CD4-positive, alpha-beta T cell treated with Interleukin-2 at 100 ng/mL for 4 hours (primary cell): ENCODE data around the gene MYO3B.

Source experiments
- DNase-seq: peaks from one replicate; pipeline ENCODE4 v3.0.0-alpha.2; 2020; ENCODE audit warnings: low spot score

MYO3B gene, protein sequence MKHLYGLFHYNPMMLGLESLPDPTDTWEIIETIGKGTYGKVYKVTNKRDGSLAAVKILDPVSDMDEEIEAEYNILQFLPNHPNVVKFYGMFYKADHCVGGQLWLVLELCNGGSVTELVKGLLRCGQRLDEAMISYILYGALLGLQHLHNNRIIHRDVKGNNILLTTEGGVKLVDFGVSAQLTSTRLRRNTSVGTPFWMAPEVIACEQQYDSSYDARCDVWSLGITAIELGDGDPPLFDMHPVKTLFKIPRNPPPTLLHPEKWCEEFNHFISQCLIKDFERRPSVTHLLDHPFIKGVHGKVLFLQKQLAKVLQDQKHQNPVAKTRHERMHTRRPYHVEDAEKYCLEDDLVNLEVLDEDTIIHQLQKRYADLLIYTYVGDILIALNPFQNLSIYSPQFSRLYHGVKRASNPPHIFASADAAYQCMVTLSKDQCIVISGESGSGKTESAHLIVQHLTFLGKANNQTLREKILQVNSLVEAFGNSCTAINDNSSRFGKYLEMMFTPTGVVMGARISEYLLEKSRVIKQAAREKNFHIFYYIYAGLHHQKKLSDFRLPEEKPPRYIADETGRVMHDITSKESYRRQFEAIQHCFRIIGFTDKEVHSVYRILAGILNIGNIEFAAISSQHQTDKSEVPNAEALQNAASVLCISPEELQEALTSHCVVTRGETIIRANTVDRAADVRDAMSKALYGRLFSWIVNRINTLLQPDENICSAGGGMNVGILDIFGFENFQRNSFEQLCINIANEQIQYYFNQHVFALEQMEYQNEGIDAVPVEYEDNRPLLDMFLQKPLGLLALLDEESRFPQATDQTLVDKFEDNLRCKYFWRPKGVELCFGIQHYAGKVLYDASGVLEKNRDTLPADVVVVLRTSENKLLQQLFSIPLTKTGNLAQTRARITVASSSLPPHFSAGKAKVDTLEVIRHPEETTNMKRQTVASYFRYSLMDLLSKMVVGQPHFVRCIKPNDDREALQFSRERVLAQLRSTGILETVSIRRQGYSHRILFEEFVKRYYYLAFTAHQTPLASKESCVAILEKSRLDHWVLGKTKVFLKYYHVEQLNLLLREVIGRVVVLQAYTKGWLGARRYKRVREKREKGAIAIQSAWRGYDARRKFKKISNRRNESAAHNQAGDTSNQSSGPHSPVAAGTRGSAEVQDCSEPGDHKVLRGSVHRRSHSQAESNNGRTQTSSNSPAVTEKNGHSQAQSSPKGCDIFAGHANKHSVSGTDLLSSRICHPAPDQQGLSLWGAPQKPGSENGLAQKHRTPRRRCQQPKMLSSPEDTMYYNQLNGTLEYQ (N-terminal part only)

DNA sequence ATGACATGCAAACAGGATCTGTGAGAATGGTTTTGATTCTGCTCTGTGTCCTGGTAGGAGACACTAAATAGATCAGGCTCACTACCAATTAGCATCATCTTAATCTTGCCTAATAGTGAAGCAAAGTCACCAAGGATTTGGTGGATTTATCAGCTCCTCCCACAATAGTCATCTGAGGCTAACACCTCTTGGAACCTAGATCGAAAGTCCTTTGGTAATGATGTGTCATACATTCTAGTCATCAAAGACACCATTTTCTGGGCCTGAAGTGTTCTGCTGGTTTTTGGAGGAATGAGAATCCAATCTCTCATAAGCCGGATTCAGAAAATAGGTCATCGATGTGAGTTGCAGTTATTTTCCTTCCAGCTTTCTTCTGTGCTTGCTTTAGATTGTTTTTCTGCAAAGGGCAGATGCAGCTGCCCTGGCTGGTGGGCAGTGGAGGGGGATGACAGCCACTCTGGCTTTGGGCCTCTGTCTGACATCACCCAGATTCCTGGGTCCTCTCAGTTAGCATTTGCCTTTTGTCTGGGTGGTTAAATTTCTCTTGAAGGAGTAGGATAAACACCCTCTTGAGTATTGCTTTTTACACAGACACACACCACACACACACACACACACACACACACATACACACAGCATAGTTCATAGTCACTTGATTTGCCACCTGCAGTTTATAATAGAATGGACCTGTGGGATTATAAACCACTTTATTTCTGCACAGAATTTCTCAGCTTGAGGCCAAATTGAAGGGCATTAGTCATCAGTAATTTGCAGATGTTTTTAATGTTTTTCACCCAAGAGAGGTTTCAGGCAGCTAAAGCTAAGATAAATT is at the start of gene MYO3B:
Gene MYO3B, plus strand, starts transcription at position 198 of the 832 bp plus-strand sequence. Its CDS starts 141 bp downstream, at position 339.
- no peak for DNase-seq

DNA sequence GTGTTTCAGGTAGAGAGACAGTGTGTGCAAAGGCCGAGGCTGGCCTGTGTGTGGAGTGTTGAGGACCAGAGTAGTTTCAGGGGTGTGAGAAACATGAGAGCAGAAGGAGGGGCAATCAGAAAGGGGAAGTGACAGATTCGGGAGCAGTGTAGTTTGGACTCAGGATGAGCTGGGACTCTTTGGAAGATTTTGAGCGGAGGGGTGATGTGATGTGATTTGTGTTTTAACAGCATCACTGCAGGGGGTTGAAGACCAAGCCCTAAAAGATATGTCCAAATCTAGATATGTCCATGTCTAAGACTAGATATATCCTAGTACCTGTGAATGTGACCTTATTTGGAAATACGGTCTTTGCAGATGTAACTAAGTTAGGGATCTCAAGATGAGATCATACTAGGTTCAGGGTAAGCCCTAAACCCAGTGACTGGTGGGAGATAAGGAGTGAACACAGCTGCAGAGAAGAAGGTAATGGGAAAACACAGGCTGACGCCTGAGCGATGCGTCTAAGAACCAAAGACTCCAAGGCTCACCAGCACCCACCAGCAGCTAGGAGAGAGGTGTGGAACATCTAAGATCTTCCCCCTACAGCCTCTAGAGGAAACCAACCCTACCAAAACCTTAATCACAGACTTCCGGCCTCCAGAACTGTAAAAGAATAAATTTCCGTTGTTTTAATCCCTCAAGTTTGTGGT is 38.5 kb upstream of the MYO3B start:
- DNase-seq, result no peak

DNA sequence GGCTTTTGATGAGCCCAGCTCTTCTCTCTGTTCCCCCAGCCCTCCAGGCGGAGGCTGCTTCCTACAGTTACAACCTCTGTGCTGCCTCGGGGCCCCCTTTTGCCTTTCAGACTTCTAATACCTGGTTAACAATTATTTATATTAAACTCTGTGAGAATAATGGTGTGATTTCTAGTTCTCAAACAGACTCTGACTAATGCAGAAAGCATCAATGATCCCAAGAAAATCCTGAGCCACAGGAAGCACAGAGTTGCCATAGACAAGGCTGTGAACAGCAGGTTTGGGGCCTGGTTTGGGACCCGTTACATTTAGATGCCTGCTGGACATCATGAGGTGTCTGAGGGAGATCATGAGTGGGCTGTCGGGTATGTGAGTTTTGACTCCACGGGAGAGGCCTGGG is 37.4 kb upstream of the MYO3B start:
- DNase-seq, result no peak

DNA sequence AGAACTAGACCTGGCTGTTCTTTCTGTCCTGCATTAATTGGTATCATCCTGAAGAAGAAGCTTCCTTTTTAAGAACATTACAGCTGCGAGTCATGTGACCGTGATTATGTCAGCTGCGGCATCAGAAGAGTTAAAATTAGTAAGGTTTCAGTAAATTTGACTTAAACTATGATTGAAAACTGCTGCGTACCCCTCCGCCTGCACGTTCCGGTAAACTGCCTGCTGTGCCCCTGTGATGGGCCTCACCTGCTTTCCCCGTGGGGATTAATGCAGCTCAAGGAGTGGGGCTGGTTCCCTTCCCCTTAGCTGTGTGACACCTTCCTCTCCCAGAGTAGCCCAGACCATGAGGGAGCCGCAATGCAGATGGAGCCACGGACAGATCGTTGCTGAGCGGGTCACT is 36.1 kb upstream of the MYO3B start:
- no peak for DNase-seq

DNA sequence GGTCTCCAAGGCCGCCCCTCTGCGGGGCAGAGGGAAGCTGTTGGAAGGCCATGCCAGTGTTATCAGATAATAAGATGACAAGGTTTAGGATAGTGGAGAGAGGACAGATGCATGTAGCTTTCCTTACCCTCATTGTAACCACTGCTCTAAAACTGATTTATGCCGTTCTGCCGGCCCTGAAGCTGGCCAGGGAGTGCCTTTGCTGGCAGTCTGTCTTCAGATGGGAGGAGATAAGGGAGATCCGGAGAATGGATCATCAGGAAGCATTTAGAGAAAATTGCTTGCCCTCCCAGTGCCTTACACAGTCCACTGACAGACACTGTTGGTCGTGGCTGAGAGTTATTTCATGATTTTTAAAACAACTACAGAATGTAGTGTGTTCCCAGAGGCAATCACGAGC is 35.4 kb upstream of the MYO3B start:
- no peak for DNase-seq

DNA sequence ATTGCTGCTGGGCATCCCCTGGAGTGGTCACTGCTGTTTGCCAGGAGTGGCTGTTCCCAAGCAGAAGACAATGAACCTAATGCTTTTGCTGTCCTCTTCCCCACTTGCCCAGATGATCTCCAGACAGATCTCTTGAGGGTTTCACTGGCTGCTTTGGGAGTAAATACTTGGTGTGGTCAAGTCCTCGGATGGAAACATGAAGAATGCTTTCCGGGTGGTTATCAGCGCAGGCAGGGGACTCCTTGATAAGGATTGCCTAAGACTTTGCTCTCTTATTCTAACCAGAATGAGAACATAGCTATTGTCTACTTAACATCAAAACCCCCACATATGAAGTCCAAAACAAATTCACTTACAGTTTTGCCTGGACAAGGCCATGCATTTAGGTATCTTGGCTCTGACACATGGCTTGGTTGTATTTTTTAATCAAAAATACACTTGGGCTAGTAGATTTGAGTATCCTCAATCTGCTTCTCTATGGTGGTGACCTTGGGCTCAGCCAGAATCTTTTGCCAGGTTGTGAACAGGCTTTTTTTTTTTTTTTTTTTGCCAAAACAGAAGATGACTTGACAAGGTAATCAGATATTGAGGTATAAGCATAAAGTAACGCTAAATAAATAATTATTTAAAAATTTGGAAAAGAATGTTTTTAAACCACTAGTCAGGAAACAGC is 34.8 kb upstream of the MYO3B start:
- DNase-seq, result no peak

DNA sequence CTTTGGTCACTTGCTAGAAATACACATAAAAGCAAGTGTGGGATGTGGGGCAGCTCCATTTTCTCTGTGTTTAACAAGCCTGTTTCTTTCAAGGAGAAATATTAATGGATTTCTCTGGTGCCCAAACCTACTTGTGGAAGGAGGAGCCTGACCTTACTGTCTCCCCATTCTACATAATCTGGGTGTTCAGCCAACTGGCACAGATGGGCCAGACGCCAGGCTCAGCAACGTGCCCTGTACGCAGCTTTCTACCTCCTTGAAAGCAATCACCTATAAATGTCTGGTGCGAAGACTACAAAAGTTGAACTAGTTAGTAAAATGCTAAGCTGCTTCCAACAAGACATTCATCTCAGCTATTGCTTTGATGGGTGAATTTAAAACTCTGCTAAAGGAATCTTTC is 33.2 kb upstream of the MYO3B start:
- DNase-seq, result no peak

DNA sequence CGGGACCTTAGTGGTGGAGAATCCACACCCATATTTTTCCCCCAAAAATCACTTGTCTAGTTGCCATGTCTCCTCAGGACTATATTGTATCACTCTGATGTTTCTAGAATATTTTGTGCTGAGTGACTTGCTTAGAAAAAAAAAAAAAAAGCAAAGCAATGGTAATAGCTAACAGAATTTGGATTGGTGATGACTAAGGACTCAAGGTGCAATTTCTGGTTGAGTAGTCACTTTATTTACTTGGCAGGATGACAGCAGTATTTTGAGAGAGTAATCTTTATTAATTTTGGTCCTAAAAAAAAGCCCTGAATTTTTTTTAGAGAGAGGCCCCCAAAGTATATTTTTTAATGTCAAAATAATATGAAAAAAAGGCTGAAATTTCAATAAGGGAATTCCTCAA is 32.8 kb upstream of the MYO3B start:
- no peak for DNase-seq

DNA sequence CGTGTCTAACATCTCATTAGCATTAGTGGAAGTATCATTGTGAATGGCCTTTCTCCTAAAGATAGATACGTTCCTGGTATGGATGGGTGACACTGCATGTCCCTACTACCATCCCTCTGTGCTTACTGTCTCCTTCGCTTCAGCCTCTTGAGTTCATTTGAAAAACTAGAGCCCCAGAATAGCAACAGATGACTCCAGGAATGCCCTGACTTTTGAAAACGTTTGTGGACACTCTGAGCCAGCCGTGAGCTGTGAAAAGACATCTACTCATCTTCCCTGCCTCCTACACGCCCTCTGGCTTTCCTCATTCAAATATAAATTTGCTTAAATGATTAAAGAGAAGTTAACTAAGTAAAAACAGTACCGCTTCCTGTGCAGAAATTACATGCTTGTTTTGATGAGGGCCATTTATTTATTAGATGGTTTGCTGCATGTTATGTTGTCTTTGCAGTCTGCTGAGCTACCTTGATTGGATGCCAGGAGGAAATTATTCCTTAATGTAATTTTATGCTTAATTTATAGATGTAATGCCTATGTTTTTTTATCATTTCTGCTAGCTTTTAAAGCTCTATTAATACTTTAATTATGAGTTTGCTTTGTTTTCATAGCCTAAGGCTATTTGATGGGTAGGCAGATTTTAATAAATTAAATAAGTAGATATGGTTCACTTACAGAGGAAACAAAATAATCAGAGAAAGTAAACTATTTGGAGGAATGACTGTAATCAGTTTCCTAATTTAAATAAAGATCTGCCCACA is 32.1 kb upstream of the MYO3B start:
- no peak for DNase-seq

DNA sequence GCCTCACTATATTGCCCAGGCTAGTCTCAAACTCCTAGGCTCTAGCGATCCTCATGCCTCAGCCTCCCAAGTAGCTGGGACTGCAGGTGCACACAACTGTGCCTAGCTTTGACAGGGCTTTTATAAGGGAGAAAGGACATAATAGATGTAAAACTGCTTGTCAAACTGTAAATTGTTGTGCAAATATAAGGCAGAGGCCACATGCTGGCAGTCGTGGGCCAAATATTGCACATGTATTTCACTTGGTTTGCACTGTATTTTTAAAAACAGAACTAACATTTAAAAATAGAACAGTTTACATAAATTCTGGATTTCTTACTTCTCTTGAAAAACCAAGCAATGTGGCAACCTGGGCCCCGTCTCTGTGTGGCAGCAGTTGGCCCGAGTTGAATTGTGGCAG is 31.2 kb upstream of the MYO3B start:
- DNase-seq, result no peak

DNA sequence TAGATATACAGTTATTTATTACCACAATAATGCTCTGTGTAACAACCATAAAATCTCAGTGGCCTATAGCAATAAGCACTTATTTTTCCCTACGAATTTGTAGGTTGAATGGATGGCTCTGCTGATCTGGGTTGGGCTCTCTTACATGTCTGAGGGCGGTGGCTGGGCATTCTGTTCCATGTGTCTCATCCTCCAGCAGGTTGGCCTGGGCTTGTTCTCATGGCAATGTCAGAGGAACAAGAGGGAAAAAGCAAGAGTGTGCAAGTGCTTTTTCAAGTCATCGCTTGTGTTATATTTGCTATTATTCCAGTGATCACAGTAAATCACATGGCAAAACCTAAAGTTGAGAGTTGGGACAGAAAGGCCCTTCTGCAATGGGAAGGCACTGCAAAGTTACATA is 30.4 kb upstream of the MYO3B start:
- no peak for DNase-seq

DNA sequence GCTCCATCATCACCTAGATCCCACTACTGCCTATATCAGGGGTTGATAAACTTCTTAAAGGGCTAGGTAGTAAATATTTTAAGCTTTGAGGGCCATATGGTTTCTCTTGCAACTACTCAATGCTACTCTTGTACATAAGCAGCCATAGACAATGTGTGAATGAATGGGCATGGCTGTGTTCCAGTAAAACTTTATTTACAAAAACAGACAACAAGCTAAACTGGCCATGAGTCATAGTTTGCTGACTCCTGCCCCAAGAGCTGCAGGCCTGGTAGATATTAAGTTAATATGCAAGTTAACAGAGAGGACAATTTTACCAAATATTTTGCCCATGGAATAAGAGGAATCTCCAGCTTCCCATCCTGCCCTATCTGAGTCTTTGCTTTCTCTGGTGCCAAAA is 29.8 kb upstream of the MYO3B start:
- DNase-seq, result no peak

DNA sequence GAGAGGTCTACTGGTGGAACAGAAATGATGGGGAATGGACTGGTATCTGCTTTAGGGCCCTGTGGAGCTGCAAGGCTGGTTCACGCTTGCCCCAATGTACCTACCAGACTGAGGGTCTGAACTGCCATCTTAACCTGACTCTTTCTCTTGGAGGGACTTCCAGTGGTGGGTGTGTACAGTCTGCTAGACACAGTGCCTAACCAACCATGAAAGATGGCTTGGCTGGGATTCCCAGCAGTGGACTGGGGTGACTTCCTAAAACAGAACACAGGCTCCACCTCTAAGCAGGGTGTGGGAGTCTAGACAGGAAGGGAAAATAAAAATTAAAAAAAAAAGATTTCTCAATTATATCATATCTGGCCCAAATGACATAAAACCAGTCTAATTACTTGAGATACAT is 25.5 kb upstream of the MYO3B start:
- no peak for DNase-seq

DNA sequence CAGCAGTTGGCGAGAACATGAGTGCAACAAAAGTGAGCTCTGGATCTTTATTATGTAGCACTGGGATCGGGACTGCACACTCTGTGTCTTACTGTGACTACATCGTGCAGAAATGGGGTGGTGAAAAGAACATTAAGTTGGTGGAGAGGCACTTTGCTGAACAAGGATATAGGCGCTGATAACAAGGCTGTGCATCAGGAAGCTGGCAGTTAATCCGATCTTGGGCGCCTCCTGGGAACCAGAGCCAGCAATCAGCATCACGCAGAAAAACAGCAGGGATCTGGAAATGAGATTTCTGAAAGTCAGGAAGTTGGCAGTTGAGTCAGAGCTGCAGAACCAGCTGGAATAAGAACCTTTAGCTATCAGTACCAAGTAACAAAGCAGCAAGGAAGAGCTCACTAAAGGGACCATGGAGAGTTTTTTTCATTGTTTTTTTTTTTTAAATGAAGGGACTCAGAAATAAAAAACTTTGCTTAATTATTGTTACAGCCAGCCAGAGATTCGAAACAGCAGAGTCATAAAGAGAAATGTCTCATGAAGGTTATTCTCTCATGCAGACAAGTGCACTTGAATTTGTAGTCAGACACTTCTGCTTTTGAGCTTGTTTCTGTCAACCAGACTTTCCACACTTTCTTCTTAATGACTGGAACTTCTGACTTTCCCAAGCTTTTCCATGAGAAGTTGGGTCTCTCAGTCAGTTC is 22.8 kb upstream of the MYO3B start:
- no peak for DNase-seq

DNA sequence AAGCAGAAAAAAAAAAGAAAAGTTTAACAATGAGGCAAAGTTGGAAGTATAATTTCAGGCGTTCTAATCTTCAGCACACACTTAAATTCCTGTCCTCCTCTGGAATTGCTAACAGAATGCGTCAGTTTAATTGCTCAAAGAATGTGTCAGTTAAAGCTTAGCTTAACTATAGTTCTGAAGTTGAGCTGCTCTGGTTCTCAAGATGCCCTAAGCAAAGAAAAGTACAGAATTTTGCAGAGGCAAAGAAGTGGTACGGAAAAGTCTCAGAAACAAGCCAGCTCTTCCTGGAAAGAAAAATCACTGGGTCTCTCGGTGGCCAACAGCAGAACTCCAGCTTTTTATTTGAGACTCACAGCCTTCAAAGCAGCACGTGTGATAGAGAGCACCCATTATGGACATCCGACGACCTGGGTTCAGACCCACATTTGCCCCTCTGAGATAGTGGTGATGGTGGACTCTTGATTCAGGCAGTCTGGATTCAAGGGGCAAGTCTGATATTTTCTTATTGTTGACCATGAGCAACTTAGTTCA is 22.2 kb upstream of the MYO3B start:
- no peak for DNase-seq

DNA sequence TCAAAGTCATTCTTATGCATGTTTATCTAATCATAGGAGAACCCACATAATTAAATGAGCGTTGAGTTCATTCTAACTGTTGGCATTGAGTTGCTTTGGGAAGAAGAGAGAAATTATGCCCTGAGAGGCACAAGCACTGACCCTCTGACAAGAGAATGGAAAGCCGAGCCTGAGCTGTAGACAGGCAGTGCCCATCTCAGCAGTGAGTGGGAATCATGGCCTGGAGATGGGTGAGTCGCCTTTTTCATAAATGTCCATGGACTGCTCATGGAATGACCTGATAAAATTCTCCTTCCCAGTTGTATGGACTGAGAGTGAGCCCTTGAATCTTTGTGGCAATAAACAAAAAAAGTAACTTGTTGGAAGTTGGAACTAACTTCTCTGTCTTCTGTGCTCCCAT is 21.4 kb upstream of the MYO3B start:
- DNase-seq, result no peak

DNA sequence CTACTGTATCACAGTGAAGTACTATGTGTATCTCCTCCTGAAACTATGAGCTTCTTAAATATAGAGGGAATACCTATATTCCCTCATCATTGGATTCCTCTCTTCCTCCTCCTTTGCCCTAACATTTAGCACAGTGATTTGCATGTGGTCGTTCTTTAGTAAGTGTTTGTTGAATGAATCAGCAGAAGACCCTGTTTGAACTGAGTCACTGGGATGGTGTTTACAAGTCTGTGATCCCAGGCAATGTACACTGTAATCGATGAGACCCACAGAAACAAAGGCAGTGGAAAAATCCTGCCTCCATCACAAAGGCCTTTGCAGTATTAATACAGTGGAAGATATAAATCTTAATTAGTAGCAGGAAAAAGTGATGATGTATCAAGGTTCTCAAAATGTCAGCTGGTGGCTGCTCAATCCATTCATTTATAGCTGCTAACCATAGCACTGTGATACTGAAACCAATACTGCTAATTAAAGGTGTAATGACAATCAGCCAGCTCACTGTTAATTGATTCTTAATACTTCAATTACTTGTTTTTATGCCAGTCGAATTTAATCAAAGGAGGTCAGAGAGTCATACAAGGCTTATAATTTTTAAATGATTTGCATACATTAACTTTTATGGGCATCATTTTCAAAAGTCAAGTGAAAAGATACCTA is 20.8 kb upstream of the MYO3B start:
- DNase-seq, result no peak

DNA sequence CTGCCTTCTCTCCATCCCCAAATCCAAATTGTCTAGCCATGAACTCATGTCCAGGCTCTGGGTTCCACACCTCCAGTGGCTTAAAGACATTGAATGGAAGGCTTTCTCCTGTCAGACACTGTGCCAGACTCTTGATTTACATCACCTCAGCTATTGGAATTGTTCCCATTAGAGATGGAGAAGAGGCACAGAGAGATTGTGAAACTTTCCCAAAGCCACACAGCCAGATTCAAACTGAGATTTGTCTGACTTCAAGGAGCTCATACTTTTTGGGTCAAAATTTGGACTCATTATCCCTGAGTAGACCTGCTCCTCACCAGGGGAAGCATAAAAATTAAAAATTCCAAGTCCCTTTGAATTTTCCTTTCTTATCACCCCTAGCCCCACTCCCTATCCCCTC is 18.9 kb upstream of the MYO3B start:
- DNase-seq, result no peak
